Activated CD4-positive, alpha-beta T cell treated with anti-CD3 and anti-CD28 coated beads, Interleukin-2, Interleukin-4, amounts not matched to agents 100 ng/mL and 50 ng/mL, durations not matched to agents 16 hours and 8 hours (primary cell): Measurements from ENCODE around the gene CERK.
A peak's percentile ranks its signal among the peaks of the same experiment; 100 is the strongest.
"Not testable (repeated sequence)": the region's sequence is repeated elsewhere in the genome, so short reads cannot be mapped to it uniquely, and the experiment has no call there.

Experiments
- DNase-seq: peaks from one replicate; pipeline ENCODE4 v3.0.0-alpha.2; 2020; ENCODE audit warnings: low spot score

The CERK gene

GRCh38 chr22:46748908-46749675 lies 11.0 kb upstream of the CERK start:
- DNase-seq, result peak; percentile 48

GRCh38 chr22:46748206-46748907 lies 10.3 kb upstream of the CERK start:
- DNase-seq, result no peak

- no peak for DNase-seq
Measured at GRCh38 chr22:46747646-46748045, 9.6 kb upstream of the CERK start.

- DNase-seq, result no peak
Measured at GRCh38 chr22:46746620-46747019, 8.6 kb upstream of the CERK start.

- no peak for DNase-seq
Measured at GRCh38 chr22:46746192-46746591, 8.1 kb upstream of the CERK start.

DNA sequence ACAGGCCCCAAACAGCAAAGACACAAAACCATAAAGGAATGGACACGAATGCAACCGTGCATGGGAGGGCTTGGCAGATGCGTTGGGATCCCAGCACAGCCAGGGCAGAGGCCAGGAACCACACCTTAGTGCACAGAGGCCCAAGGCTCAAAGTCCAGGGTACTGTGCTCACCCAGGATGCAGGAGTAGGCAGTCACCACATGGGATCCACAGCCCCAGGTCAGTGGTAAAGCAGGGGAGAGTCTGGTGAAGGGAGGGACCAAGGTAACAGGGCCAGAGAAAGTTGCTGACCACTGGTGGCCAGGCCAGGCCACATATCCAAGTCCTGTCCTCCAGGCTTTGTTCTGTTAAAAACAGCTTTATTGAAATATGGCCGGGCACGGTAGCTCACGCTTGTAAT lies 6.5 kb upstream of the CERK start:
- no peak for DNase-seq

GRCh38 chr22:46742576-46743221 lies 4.6 kb upstream of the CERK start:
- DNase-seq, result no peak

DNA sequence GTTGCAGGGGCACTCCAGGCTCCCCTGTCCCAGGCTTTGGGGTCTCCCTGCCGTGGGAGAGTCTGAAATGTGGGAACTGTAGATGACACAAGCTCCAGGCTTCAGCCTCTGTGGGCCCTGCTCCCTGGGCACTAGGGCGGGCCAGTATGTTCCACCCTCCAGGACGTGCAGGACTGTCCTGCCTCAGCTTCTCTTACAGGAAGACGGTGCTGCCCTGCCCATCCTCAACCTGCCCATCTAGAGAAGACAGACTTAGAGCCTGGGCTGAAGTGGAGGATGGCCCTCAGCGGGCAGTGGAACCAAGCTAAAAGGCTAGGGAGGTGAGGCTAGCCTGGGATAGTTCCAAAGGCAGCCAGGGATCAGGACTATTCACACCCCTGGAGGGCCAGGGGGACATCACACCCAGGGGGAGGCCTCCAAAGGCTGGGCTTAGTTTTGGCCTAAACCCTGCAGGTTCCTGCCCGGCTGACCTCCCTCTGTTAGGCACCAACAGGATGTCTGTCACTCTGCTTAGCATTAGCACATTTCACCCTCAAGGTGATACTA lies 4.0 kb upstream of the CERK start:
- no peak for DNase-seq

- no peak for DNase-seq
Measured at GRCh38 chr22:46740910-46741780, 3.1 kb upstream of the CERK start.

GRCh38 chr22:46739094-46739870 lies 1.2 kb upstream of the CERK start:
- peak; percentile 63 for DNase-seq

- DNase-seq, result no peak
Measured at GRCh38 chr22:46738647-46739093, 618 bp upstream of the CERK start.

DNA sequence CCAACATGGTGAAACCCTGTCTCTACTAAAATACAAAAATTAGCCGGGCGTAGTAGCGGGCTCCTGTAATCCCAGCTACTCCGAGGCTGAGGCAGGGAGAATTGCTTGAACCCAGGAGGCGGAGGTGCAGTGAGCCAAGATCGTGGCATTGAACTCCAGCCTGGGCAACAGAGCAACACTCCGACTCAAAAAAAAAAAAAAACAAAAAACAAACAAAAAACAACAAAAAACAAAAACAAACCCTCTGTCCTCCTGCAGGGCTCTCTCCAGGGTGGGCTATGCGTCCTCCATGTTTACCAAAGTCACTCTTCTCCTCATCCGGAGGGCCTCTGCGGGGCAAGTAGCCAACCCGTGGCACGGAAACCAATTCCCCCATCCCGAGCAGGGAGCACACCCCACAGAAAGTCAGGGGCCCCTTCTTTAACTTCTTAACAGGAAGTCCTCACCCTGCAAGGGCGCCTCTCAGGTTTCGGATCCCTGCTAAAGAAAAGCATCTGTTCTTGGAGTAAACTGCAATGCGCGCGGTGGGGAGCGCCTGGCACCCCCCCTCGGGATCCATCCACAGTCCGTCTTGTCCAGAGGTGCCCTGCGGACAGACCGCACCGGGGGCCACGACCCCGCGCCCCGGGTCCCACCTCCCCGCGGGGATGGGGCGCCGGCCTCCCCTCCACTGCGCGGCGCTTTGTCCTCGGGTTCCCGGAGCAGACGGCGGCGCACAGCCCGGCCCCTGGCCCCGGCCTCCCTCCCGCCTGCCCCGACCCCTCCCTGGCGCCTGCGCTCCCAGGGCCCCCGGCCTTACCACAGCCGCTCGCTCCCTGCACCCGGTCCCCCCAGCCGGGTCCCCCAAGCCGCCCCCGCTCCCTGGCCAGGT lies 712 bp downstream of the CERK start:
- peak; percentile 58 for DNase-seq

GRCh38 chr22:46736705-46737104 lies 1.3 kb downstream of the CERK start:
- no peak for DNase-seq

DNA sequence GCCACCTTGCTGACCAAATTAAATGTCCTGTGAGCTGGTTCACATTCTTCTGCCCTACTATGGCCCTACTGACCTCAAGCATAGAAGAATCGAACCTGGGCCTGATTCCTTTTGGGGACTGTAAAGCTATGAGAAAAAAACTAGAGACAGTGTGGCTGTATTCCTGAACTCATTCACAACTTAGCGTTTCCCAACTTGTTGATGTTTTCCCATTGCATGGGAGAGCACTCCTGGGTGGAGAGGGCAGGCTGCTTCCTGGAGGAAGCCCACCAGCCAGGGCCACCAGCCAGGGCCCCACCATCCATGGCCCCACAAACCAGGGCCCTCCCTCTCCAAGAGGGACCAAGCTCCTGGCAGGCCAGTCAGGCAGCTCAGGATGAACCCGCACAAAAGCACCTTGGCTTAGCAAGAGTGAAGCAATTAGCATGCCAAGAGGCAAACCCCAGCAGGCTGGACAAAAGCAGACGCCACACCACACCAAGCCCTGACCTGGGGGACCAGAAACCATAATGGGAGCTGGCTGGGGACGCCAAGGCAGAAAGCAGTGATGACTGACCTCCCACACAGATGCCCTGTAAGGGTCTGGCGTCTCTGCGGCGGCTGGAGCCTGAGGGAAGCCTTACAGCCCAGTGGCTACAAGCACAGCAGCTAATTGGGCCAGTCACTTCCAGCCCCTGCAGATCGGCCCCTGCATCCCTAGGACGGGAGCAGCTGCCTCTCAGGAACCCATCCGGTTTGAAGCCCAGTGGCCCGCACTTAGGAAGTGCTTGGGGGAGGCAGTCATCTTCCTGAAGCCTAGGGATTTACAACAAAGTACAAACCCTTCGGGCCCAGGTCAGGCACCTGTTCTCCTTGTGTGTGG lies 2.1 kb downstream of the CERK start:
- no peak for DNase-seq

- DNase-seq, result peak; percentile 43
Measured at GRCh38 chr22:46734830-46735453, 3.1 kb downstream of the CERK start.

- not testable (repeated sequence) for DNase-seq
Measured at GRCh38 chr22:46734213-46734722, 3.8 kb downstream of the CERK start.

DNA sequence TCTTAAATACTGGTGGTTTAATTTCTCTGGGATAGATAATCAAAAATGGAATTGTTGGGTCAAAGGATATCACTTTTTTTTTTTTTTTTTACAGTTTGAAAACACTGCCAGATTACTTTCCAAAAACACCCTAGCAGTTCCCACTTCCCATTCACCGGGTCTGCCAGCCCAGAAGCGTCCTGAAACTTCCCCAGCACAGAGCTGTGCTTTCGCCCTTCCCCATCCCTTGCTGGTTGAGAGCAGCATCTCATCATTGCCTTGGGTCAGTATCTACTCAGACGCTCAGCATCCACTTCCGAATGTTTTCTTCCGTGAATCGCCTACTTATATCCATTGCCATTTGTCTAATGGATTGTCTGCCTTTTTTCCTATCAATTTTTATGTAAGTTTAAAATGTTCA lies 5.5 kb downstream of the CERK start:
- no peak for DNase-seq

- no peak for DNase-seq
Measured at GRCh38 chr22:46732041-46732379, 6.0 kb downstream of the CERK start.
